ENCODE data around the gene PPM1H.

The PPM1H gene

GRCh38 chr12:62844915-62845314 lies 90.0 kb downstream of the PPM1H start:
- H3K27me3 ChIP-seq (ENCODE audit: insufficient read depth, low read length, poor library complexity), result no peaks in the 10 kb centered on the region
- no peaks in the 10 kb centered on the region for H3K36me3 ChIP-seq (ENCODE audit: insufficient read depth, low read length)
- H4K20me1 ChIP-seq (ENCODE audit: insufficient read depth, low read length), result no peaks in the 10 kb centered on the region
- no peak overlapping the region for H3K9ac ChIP-seq (ENCODE audit: low read depth, low read length)
- H3K4me3 ChIP-seq (ENCODE audit: low read depth in 1 of 2, low read length in 2 of 2), result no peak overlapping the region
- ATAC-seq (ENCODE audit: insufficient read depth, low read depth) (no peak), DNase-seq (no peak)
- no peak for TF ChIP-seq CTCF (IDR thresholded peaks at IDR 0.05; ENCODE audit: borderline replicate concordance, extremely low read depth, low read length, poor library complexity, severe bottlenecking)
- TF ChIP-seq EZH2 (IDR thresholded peaks at IDR 0.05; ENCODE audit: borderline replicate concordance, low read depth, low read length, severe bottlenecking), result no peak
- H3K4me2 ChIP-seq (ENCODE audit: insufficient read depth, low read length), result no peak overlapping the region
- no peaks in the 10 kb centered on the region for H3K9me3 ChIP-seq (ENCODE audit: insufficient read depth, low read length, severe bottlenecking)
- no peaks in the 10 kb centered on the region for H3K79me2 ChIP-seq (ENCODE audit: insufficient read depth, low read length)
- no peak overlapping the region for H2AFZ ChIP-seq (ENCODE audit: low read depth, low read length)
- no peaks in the 10 kb centered on the region for H3K4me1 ChIP-seq (ENCODE audit: insufficient read depth, low read length)
- no peak overlapping the region for H3K27ac ChIP-seq (ENCODE audit: low read length)

- no peak for ATAC-seq (ENCODE audit: insufficient read depth, low read depth)
- Histone ChIP-seq H3K79me2 (ENCODE audit: insufficient read depth, low read length) (no peaks in the 10 kb centered on the region), H3K9me3 (ENCODE audit: insufficient read depth, low read length, severe bottlenecking) (no peaks in the 10 kb centered on the region), H3K9ac (ENCODE audit: low read depth, low read length) (no peak overlapping the region), H3K36me3 (ENCODE audit: insufficient read depth, low read length) (no peaks in the 10 kb centered on the region), H3K27me3 (ENCODE audit: insufficient read depth, low read length, poor library complexity) (no peaks in the 10 kb centered on the region), H3K4me1 (ENCODE audit: insufficient read depth, low read length) (no peaks in the 10 kb centered on the region), H2AFZ (ENCODE audit: low read depth, low read length) (no peak overlapping the region), H3K27ac (ENCODE audit: low read length) (no peak overlapping the region), H4K20me1 (ENCODE audit: insufficient read depth, low read length) (no peaks in the 10 kb centered on the region), H3K4me3 (ENCODE audit: low read depth in 1 of 2, low read length in 2 of 2) (no peak overlapping the region), H3K4me2 (ENCODE audit: insufficient read depth, low read length) (no peak overlapping the region)
- TF ChIP-seq CTCF (IDR thresholded peaks at IDR 0.05; ENCODE audit: borderline replicate concordance, extremely low read depth, low read length, poor library complexity, severe bottlenecking) (no peak), EZH2 (IDR thresholded peaks at IDR 0.05; ENCODE audit: borderline replicate concordance, low read depth, low read length, severe bottlenecking) (no peak)
- DNase-seq, result no peak
Measured at GRCh38 chr12:62843716-62844115, 91.2 kb downstream of the PPM1H start.

- Histone ChIP-seq H3K27ac (ENCODE audit: low read length) (no peak overlapping the region), H2AFZ (ENCODE audit: low read depth, low read length) (no peak overlapping the region), H3K36me3 (ENCODE audit: insufficient read depth, low read length) (no peaks in the 10 kb centered on the region), H3K27me3 (ENCODE audit: insufficient read depth, low read length, poor library complexity) (no peaks in the 10 kb centered on the region), H3K9ac (ENCODE audit: low read depth, low read length) (no peak overlapping the region), H3K4me2 (ENCODE audit: insufficient read depth, low read length) (no peak overlapping the region), H3K79me2 (ENCODE audit: insufficient read depth, low read length) (no peaks in the 10 kb centered on the region), H4K20me1 (ENCODE audit: insufficient read depth, low read length) (no peaks in the 10 kb centered on the region), H3K9me3 (ENCODE audit: insufficient read depth, low read length, severe bottlenecking) (no peaks in the 10 kb centered on the region), H3K4me3 (ENCODE audit: low read depth in 1 of 2, low read length in 2 of 2) (no peak overlapping the region), H3K4me1 (ENCODE audit: insufficient read depth, low read length) (no peaks in the 10 kb centered on the region)
- TF ChIP-seq CTCF (IDR thresholded peaks at IDR 0.05; ENCODE audit: borderline replicate concordance, extremely low read depth, low read length, poor library complexity, severe bottlenecking), result no peak
- no peak for TF ChIP-seq EZH2 (IDR thresholded peaks at IDR 0.05; ENCODE audit: borderline replicate concordance, low read depth, low read length, severe bottlenecking)
- no peak for ATAC-seq (ENCODE audit: insufficient read depth, low read depth)
- no peak for DNase-seq
Measured at GRCh38 chr12:62841846-62842245, 93.1 kb downstream of the PPM1H start.

- H3K9ac ChIP-seq (ENCODE audit: low read depth, low read length), result no peak overlapping the region
- H2AFZ ChIP-seq (ENCODE audit: low read depth, low read length), result no peak overlapping the region
- no peak for ATAC-seq (ENCODE audit: insufficient read depth, low read depth)
- H3K9me3 ChIP-seq (ENCODE audit: insufficient read depth, low read length, severe bottlenecking), result no peaks in the 10 kb centered on the region
- H3K4me2 ChIP-seq (ENCODE audit: insufficient read depth, low read length), result no peak overlapping the region
- H3K79me2 ChIP-seq (ENCODE audit: insufficient read depth, low read length), result no peaks in the 10 kb centered on the region
- TF ChIP-seq EZH2 (IDR thresholded peaks at IDR 0.05; ENCODE audit: borderline replicate concordance, low read depth, low read length, severe bottlenecking) (no peak), CTCF (IDR thresholded peaks at IDR 0.05; ENCODE audit: borderline replicate concordance, extremely low read depth, low read length, poor library complexity, severe bottlenecking) (no peak)
- no peaks in the 10 kb centered on the region for H4K20me1 ChIP-seq (ENCODE audit: insufficient read depth, low read length)
- H3K4me1 ChIP-seq (ENCODE audit: insufficient read depth, low read length), result no peaks in the 10 kb centered on the region
- no peak for DNase-seq
- no peak overlapping the region for H3K27ac ChIP-seq (ENCODE audit: low read length)
- no peak overlapping the region for H3K4me3 ChIP-seq (ENCODE audit: low read depth in 1 of 2, low read length in 2 of 2)
- H3K36me3 ChIP-seq (ENCODE audit: insufficient read depth, low read length), result no peaks in the 10 kb centered on the region
- no peaks in the 10 kb centered on the region for H3K27me3 ChIP-seq (ENCODE audit: insufficient read depth, low read length, poor library complexity)
Measured at GRCh38 chr12:62840806-62841205, 94.1 kb downstream of the PPM1H start.
